Measurements from ENCODE around the gene SLC25A10. TPM values are rescaled to one million over a fixed set of nuclear protein-coding genes. Genes with fewer than 3 reads are reported as not detected.
A peak's percentile ranks its signal among the peaks of the same experiment; 100 is the strongest.

The SLC25A10 gene
- polyA plus RNA-seq, 6 donors from 2014 or later = 0.92 to 5.0 (median 2.3) TPM; not detected in 1

DNA sequence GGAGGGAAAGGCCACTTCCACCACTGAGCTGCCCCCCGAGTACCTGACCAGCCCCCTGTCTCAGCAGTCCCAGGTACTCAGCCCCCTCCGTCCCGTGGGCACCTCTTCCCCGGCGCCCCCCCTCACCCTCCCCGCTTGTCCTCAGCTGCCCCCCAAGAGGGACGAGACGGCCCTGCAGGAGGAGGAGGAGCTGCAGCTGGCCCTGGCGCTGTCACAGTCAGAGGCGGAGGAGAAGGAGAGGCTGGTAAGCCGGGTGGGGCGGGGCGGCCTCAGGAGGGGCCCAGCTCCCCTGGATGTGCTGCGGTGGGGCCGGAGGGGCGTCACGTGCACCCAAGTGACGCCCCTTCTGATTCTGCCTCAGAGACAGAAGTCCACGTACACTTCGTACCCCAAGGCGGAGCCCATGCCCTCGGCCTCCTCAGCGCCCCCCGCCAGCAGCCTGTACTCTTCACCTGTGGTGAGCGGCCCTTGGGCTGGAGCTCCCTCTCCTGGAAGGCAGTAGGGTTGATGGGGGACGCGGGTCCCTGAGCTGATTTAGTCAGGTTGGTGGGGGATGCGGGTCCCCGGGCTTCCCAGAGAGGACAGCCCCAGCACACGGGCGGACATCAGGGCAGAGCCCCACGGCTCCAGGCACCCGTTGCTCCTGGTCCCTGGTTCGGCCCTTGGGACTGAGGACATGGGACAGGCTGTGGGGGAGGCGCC, 18.4 kb upstream of the SLC25A10 start:
- Mint-ChIP-seq H3K36me3 (no peaks in the 10 kb centered on the region), H3K27ac (no peak overlapping the region), H3K9me3 (no peaks in the 10 kb centered on the region), H3K4me3 (no peak overlapping the region), H3K27me3 (no peaks in the 10 kb centered on the region), H3K4me1 (peaks cover 11 to 18% (median 12%) of the 10 kb centered on the region in 3 donors)
- ATAC-seq (ENCODE audit: low read depth in 2 of 2) (no peak), DNase-seq (no peak)

DNA sequence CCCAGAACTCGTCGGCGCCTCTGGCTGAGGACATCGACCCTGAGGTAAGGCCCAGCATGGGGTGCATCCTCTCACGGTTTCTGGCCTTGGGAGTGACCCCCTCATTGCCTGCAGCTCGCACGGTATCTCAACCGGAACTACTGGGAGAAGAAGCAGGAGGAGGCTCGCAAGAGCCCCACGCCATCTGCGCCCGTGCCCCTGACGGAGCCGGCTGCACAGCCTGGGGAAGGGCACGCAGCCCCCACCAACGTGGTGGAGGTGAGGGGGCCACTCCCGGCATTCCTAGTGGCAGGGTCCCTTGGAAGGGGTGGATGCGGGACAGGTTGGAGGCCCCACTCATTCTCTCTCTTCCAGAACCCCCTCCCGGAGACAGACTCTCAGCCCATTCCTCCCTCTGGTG, 17.3 kb upstream of the SLC25A10 start:
- Mint-ChIP-seq H3K36me3 (no peaks in the 10 kb centered on the region), H3K4me1 (peaks cover 1 to 8% (median 6%) of the 10 kb centered on the region in 3 donors), H3K27me3 (no peaks in the 10 kb centered on the region), H3K27ac (peak overlapping the region in 1 of 6 donors; percentile 33), H3K4me3 (peak overlapping the region in 1 of 8 donors; percentile 33), H3K9me3 (no peaks in the 10 kb centered on the region)
- ATAC-seq (ENCODE audit: low read depth in 2 of 2) = no peak
- no peak for DNase-seq

DNA sequence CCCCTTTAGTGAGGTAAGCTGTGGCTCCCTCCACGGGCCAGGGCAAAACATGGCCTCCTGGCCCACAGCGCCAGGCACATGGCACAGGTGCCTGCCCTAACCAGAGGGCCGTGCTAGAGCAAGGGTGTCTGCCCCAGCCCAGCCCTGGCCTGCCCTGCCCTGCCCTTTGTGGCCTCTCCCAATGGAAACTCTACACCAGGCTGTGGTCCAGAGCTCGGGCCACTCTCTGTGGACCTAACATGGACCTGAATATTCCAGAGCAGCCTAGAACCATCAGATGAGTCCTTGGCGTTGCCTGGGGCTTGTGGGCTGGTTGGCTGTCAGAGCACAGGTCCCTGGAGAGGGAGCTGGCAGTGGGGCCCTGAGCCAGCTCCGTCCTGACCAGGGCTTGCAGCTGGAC, 16.9 kb upstream of the SLC25A10 start:
- Mint-ChIP-seq H3K27me3 (no peaks in the 10 kb centered on the region), H3K4me3 (peak overlapping the region in 1 of 8 donors; percentile 33), H3K27ac (peak overlapping the region in 2 of 6 donors; percentile 33 to 34), H3K4me1 (peaks cover under 1 to 5% (median 3%) of the 10 kb centered on the region in 3 donors), H3K36me3 (no peaks in the 10 kb centered on the region), H3K9me3 (no peaks in the 10 kb centered on the region)
- DNase-seq = no peak
- ATAC-seq (ENCODE audit: low read depth in 2 of 2) = no peak

DNA sequence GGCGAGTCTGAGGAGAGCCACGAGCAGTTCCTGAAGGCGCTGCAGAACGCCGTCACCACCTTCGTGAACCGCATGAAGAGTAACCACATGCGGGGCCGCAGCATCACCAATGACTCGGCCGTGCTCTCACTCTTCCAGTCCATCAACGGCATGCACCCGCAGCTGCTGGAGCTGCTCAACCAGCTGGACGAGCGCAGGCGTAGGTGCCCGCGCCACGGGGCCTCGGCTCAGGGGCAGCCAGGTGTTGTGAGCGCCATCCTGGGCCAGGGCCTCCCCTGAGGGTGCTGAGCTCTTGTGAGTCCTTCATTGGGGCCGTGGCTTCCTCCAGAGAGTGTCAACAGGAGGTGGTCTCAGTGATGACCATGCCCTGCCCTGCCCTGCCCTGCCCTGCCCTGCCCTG, 16.3 kb upstream of the SLC25A10 start:
- H3K4me3 Mint-ChIP-seq = no peak overlapping the region
- no peaks in the 10 kb centered on the region for H3K36me3 Mint-ChIP-seq
- no peak for DNase-seq

DNA sequence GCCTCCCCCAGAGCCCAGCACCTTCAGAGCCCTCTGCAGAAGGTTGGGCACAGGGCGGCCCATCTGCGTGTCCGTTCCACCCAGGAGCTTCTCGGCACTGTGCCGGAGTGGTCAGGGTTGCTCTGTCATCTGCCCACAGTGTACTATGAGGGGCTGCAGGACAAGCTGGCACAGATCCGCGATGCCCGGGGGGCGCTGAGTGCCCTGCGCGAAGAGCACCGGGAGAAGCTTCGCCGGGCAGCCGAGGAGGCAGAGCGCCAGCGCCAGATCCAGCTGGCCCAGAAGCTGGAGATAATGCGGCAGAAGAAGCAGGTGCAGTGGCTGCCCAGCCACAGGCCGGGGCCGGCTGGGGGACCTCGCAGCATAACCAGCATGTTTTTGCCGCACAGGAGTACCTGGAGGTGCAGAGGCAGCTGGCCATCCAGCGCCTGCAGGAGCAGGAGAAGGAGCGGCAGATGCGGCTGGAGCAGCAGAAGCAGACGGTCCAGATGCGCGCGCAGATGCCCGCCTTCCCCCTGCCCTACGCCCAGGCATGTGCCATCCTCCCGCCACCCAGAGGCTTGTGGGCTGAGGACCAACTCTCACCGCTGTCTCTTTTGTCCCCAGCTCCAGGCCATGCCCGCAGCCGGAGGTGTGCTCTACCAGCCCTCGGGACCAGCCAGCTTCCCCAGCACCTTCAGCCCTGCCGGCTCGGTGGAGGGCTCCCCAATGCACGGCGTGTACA, 15.7 kb upstream of the SLC25A10 start:
- Mint-ChIP-seq H3K9me3 (no peaks in the 10 kb centered on the region), H3K27me3 (no peaks in the 10 kb centered on the region), H3K4me3 (no peak overlapping the region), H3K4me1 (peaks cover under 1 to 10% (median 9%) of the 10 kb centered on the region in 3 donors), H3K27ac (no peak overlapping the region), H3K36me3 (no peaks in the 10 kb centered on the region)
- no peak for ATAC-seq (ENCODE audit: low read depth in 2 of 2)
- DNase-seq = no peak

More for the DNA sequence above, 16.3 kb upstream of the SLC25A10 start:
- no peaks in the 10 kb centered on the region for H3K27me3 Mint-ChIP-seq
- ATAC-seq (ENCODE audit: low read depth in 2 of 2) = no peak
- H3K27ac Mint-ChIP-seq = no peak overlapping the region
- no peaks in the 10 kb centered on the region for H3K9me3 Mint-ChIP-seq
- peaks cover 5% of the 10 kb centered on the region in 3 donors for H3K4me1 Mint-ChIP-seq

DNA sequence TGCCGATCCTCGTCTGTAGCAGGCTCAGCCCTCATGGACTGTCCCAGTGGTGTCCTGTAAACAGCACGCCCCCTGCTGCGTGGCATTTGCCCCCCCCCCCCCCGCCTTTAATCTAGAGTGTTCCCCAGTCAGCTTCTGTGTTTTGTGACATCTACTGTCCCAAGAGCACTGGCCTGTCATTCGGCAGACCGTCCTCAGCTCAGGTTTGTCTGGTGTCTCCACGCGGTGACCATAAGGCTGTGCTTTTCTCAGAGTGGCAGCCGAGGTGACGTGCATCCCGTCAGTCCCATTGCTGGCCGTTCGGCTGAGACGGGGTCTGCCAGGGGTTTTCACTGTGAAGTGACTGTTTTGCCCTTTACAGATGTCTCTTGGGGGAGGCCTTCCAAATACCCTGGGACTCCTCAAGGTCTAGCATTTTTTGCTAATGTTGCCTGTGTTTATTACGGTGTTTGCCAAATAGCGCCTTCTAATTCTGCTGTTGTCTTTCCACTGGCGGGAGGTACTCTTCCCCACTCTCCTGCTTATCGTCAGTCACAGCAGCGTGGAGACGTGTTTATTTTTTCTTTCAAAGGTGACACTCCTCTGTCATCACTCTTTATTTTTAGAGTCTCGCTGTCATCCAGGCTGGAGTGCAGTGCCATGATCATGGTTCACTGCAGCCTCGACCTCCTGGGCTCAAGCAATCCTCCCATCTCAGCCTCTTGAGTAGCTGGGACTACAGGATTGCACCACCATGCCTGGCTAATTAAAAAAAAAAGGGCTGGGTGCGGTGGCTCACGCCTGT, 14.6 kb upstream of the SLC25A10 start:
- no peak for ATAC-seq (ENCODE audit: low read depth in 2 of 2)
- Mint-ChIP-seq H3K27me3 (no peaks in the 10 kb centered on the region), H3K36me3 (no peaks in the 10 kb centered on the region), H3K4me1 (peaks cover 11 to 17% (median 12%) of the 10 kb centered on the region in 3 donors), H3K27ac (peak overlapping the region in 2 of 6 donors; percentile 77 to 78), H3K9me3 (no peaks in the 10 kb centered on the region), H3K4me3 (no peak overlapping the region)
- no peak for DNase-seq

DNA sequence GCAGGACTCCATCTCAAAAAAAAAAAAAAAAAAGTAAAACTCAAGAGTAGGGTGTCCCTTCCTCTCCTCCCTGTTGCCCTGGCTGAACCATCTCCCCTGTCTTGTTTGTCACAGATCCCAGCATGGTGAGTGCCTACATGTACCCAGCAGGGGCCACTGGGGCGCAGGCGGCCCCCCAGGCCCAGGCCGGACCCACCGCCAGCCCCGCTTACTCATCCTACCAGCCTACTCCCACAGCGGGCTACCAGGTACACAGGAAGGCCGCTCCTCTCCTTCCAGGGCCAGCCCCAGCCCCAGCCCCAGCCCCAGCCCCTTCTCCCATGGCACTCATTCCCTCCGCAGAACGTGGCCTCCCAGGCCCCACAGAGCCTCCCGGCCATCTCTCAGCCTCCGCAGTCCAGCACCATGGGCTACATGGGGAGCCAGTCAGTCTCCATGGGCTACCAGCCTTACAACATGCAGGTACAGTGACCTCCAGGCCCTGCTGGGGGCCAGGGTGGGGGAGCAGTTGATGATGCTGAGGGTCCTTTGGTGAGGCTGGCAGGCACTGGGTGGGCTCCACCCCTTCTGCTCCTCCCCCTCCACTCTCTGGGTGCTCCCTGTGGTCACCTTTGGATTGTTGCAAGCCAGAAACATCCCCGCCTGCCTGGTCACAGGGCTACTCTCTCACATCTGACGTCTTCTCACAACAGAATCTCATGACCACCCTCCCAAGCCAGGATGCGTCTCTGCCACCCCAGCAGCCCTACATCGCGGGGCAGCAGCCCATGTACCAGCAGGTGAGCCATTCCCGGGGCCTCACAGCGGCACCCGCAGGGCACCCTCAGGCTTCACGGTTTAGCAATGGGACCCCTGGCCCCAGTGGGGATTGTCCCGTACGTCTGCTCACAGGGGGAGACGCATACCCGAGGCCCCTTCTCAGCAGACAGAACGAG, 11.5 kb upstream of the SLC25A10 start:
- ATAC-seq (ENCODE audit: low read depth in 2 of 2) (no peak), DNase-seq (no peak)
- H3K36me3 Mint-ChIP-seq = no peaks in the 10 kb centered on the region

DNA sequence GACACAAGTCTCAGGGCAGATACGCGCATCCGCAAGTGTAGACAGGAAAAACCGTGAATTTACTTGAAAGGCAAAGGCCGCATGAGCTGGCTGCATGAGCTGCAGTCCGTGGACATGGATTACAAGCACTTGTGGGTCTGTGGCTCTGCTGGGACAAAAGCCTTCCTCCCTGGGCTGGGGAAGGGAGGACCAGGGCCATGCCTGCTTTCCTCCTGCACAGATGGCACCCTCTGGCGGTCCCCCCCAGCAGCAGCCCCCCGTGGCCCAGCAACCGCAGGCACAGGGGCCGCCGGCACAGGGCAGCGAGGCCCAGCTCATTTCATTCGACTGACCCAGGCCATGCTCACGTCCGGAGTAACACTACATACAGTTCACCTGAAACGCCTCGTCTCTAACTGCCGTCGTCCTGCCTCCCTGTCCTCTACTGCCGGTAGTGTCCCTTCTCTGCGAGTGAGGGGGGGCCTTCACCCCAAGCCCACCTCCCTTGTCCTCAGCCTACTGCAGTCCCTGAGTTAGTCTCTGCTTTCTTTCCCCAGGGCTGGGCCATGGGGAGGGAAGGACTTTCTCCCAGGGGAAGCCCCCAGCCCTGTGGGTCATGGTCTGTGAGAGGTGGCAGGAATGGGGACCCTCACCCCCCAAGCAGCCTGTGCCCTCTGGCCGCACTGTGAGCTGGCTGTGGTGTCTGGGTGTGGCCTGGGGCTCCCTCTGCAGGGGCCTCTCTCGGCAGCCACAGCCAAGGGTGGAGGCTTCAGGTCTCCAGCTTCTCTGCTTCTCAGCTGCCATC, 10.6 kb upstream of the SLC25A10 start:
- no peak for ATAC-seq (ENCODE audit: low read depth in 2 of 2)
- peaks cover 0 to 4% of the 10 kb centered on the region in 2 donors for H3K36me3 Mint-ChIP-seq

More for the DNA sequence above, 11.5 kb upstream of the SLC25A10 start:
- H3K9me3 Mint-ChIP-seq = no peaks in the 10 kb centered on the region
- peaks cover 17 to 33% (median 21%) of the 10 kb centered on the region in 3 donors for H3K4me1 Mint-ChIP-seq
- H3K27ac Mint-ChIP-seq = peak overlapping the region in 3 of 6 donors; percentile 47 to 80 (median 74)
- no peaks in the 10 kb centered on the region for H3K27me3 Mint-ChIP-seq
- H3K4me3 Mint-ChIP-seq = peak overlapping the region in 3 of 8 donors; percentile 16 to 61 (median 58)

DNA sequence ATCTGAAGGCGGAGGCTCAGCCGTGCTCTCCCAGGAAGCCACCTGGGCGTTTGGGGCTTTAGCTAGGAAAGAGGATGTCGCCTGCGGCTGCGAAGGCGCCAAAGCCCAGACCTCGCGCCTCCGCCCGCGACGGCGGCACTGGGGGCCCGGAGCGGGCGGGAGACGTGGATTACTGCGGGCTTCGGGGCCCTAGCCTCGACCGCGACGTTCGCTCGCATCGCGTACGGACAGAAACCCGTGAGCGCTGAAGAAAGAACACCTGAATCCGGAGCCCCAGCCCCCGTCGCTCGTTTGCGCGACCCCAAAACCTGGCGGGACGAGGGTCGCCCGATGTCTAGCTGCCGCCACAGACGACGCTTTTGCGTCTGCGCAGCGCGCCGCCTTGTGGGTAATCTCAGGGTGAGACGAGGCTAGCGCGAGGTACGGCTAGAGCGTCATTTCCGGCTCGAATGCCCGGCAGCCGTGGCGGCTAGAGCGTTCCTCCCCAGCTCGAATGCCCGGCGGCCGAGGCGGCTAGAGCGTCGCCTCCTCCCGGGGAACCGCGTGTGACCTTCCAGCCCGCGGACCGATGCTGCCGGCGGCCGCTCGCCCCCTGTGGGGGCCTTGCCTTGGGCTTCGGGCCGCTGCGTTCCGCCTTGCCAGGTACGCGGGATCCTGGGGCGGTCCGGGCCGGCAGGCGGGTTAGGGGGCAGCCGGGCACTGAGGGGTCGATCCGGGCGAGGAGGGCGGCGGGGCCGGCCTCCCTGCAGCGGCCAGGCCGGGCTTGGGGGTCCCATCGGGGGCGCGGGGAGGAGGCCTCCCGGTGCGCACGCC, 8.9 kb upstream of the SLC25A10 start, which contains the start of gene MRPL12:
MRPL12 (plus strand) TSS at position 434 of the 813 bp plus-strand sequence; CDS start at position 569, 135 bp downstream.
- Mint-ChIP-seq H3K27me3 (no peaks in the 10 kb centered on the region), H3K9me3 (no peaks in the 10 kb centered on the region), H3K36me3 (peaks cover 0 to 6% of the 10 kb centered on the region in 2 donors), H3K4me3 (peak within 1 kb of the TSS; percentile 88 to 96 (median 92)), H3K27ac (peak within 1 kb of the TSS; percentile 93 to 97 (median 94)), H3K4me1 (peaks cover 21 to 37% (median 24%) of the 10 kb centered on the region in 3 donors)
- peak; percentile 95 to 96 for ATAC-seq (ENCODE audit: low read depth in 2 of 2)
- DNase-seq = peak; percentile 86

More for the DNA sequence above, 10.6 kb upstream of the SLC25A10 start:
- H3K4me3 Mint-ChIP-seq = peak overlapping the region; percentile 20 to 94 (median 90)
- no peaks in the 10 kb centered on the region for H3K9me3 Mint-ChIP-seq
- no peak for DNase-seq
- peaks cover 20 to 37% (median 24%) of the 10 kb centered on the region in 3 donors for H3K4me1 Mint-ChIP-seq
- peak overlapping the region in 5 of 6 donors; percentile 71 to 97 (median 77) for H3K27ac Mint-ChIP-seq
- H3K27me3 Mint-ChIP-seq = no peaks in the 10 kb centered on the region

DNA sequence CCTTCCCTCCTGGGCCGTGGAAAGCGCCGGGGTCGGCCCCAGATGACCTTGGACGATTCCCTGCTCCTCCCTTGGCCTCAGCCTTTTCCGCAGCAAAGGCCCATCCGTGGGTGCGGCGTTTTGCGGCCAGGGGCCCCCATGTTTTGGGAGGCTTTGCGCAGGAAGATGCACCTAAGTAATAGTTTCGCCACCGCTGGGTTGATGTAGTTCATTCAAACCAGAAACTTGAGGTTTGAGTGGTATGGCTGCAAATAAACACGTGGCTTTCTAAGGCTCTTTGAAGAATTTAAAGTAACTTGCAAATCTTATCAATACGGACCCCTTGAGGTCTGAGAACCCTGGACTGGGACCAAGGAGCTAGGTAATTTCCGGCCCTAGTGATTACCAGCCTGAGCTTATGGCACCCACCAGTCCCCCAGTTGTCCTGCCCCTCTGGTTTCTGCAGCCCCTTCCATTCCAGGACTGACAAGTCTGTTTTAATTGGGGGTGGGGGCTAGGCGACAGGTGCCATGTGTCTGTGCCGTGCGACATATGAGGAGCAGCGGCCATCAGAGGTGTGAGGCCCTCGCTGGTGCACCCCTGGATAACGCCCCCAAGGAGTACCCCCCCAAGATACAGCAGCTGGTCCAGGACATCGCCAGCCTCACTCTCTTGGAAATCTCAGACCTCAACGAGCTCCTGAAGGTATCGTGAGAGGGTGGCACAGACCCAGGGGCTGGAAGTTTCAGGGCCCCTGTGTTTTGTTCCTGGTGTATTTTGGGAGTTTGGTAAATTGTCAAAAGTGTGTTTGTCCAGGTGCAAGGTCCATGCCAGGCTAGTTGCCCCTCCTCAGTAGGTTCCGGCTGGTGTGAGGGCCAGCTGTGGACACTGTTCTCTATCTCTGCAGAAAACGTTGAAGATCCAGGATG, 8.1 kb upstream of the SLC25A10 start:
- no peaks in the 10 kb centered on the region for H3K27me3 Mint-ChIP-seq
- no peaks in the 10 kb centered on the region for H3K9me3 Mint-ChIP-seq
- no peak for ATAC-seq (ENCODE audit: low read depth in 2 of 2)
- peaks cover 0 to 6% of the 10 kb centered on the region in 2 donors for H3K36me3 Mint-ChIP-seq
- H3K4me3 Mint-ChIP-seq = peak overlapping the region; percentile 75 to 94 (median 89)
- peaks cover 21 to 35% (median 24%) of the 10 kb centered on the region in 3 donors for H3K4me1 Mint-ChIP-seq
- no peak for DNase-seq
- peak overlapping the region in 5 of 6 donors; percentile 75 to 94 (median 82) for H3K27ac Mint-ChIP-seq
